Pancreas (tissue), 10 donors: ENCODE measurements around the gene OR4X1. TPM values are rescaled to one million over a fixed set of nuclear protein-coding genes. Genes with fewer than 3 reads are reported as not detected.
"Not testable (repeated sequence)": the region's sequence is repeated elsewhere in the genome, so short reads cannot be mapped to it uniquely, and the experiment has no call there.

Experiments
- ATAC-seq, 4 donors: fragments of 200-7000 bp; cut with Tn5 transposase; one replicate each; pipeline versions ENCODE4 v1.8.0 to v1.9.1; 2020; ENCODE audit warnings: mild to moderate bottlenecking in 4 of 4, moderate library complexity in 4 of 4
- DNase-seq, 6 donors: peaks; one replicate each; pipeline ENCODE4 v3.0.0-alpha.2; 2020
- FAIRE-seq: peaks from 2 replicates; lab custom pipeline; 2012; peaks lifted over from hg19 to GRCh38; lab: Jason Lieb, UNC
- H3K27ac ChIP-seq, 4 donors: fragments of 200-600 bp; sonication (generic); 1 replicate in 3 of 4; 2 replicates in 1 of 4; pipeline versions ENCODE4 v1.5.0 to v1.8.0; 2020
- H3K27me3 ChIP-seq, 4 donors: fragments of 200-600 bp; one replicate each; pipeline ENCODE4 v1.8.0; 2021
- H3K36me3 ChIP-seq, 3 donors: fragments of 200-600 bp; sonication (generic) in 1 of 3; one replicate each; pipeline versions ENCODE4 v1.5.0 to v1.8.0; 2020 to 2021
- H3K4me1 ChIP-seq, 3 donors: fragments of 200-600 bp; one replicate each; pipeline ENCODE4 v1.8.0; 2021
- H3K4me3 ChIP-seq, 4 donors: fragments of 200-600 bp; sonication (generic) in 2 of 4; one replicate each; pipeline versions ENCODE4 v1.5.0 to v1.8.0; 2020 to 2021
- H3K9me3 ChIP-seq, 4 donors: fragments of 200-600 bp; one replicate each; pipeline ENCODE4 v1.8.0; 2021
- CTCF ChIP-seq, 4 donors: fragments of 200-600 bp; sonication (generic) in 3 of 4; IDR thresholded peaks; one replicate each; pipeline versions ENCODE4 v1.5.0 to v1.8.0; 2021; ENCODE audit warnings: antibody characterized with exemption in 4 of 4
- WGBS, 2 donors: extraction: QIAGEN DNeasy Blood & Tissue Kit; methylation state at CpG; one replicate each; pipeline ENCODE4 v1.1.7; 2013; 5-methylcytosine and 5-hydroxymethylcytosine counted together
- intact Hi-C, 3 donors: fragments of 100-400 bp; cut with DNase I; formaldehyde crosslinking; loops; one replicate each; pipeline versions ENCODE4 v1.11.1 to v1.14.2; 2022
- polyA plus RNA-seq, 2 donors: library from polyadenylated mRNA; stranded (reverse); fragments of 200-250 nt; gene quantifications; one replicate each; pipeline ENCODE4 v1.2.3, GENCODE V29; 2013
- total RNA-seq, 6 donors: library from RNA; stranded (reverse); fragmentation: NEBNext Ultra II Directional in 4 of 6; extraction: Animal tissue kit (Norgen Biotek cat#: 25700) in 4 of 6; gene quantifications; one replicate each; pipeline versions ENCODE4 v1.2.1 to v1.2.4, GENCODE V29; 2021 to 2023
- donor health status: healthy with polysubstance abuse.
- donor health status: DM: no; HTN: no; CAD: no; lungs with moderate emphysema.
- donor health status: DM: no; HTN: no; CAD: no.
- donor health status: control.
- donor health status: control.
- donor health status: Bipolar disorder and iron deficiency.
- donor health status: DM: yes; HTN: yes; CAD: no.
- donor health status: DM: no; HTN: no; CAD: no.
- donor health status: DM: no; HTN: no; CAD: no.
- donor health status: DM: yes; HTN: yes; CAD: no.

The OR4X1 gene
- total and polyA plus RNA-seq, 8 donors = not detected

- DNase-seq (no peak), ATAC-seq (no peak), FAIRE-seq (no peak)
- 23 to 33% methylated on average over 1 of the region's 1 CpG for WGBS, 2 donors
- Histone ChIP-seq H3K27ac (no peak overlapping the region), H3K4me3 (no peak overlapping the region), H3K36me3 (no peaks in the 10 kb centered on the region), H3K9me3 (no peaks in the 10 kb centered on the region), H3K4me1 (no peaks in the 10 kb centered on the region), H3K27me3 (peaks cover 0 to 4% (median 0%) of the 10 kb centered on the region in 4 donors)
- intact Hi-C loops = no loop called here
- TF ChIP-seq CTCF (IDR thresholded peaks at IDR 0.05) = no peak
Measured at GRCh38 chr11:48272606-48273005, 8.9 kb downstream of the OR4X1 start.

- intact Hi-C loops = no loop called here
- FAIRE-seq (peak; percentile 98), DNase-seq (no peak), ATAC-seq (no peak)
- no peaks in the 10 kb centered on the region for H3K36me3 ChIP-seq
- no peaks in the 10 kb centered on the region for H3K9me3 ChIP-seq
- H3K27ac ChIP-seq = no peak within 1 kb of the TSS
- WGBS, 2 donors = 43 to 52% methylated on average over 1 of the region's 1 CpG
- H3K4me3 ChIP-seq = no peak within 1 kb of the TSS
- H3K4me1 ChIP-seq = no peaks in the 10 kb centered on the region
- H3K27me3 ChIP-seq = no peaks in the 10 kb centered on the region
- no peak for TF ChIP-seq CTCF (IDR thresholded peaks at IDR 0.05)
Measured at GRCh38 chr11:48305923-48306322, 42.3 kb downstream of the OR4X1 start, which contains the start of gene OR4S1. Gene OR4S1 (plus strand): TSS chr11:48306223. CDS start chr11:48306223, 0 bp downstream.

- 18% methylated on average over 5 of the region's 5 CpGs for WGBS, 2 donors
- H3K36me3 ChIP-seq = no peaks in the 10 kb centered on the region
- peak in 3 of 4 donors; percentile 67 to 74 (median 71) for ATAC-seq
- TF ChIP-seq CTCF (IDR thresholded peaks at IDR 0.05) = peak; percentile 51 to 70 (median 64)
- peak in 5 of 6 donors; percentile 21 to 71 (median 54) for DNase-seq
- no peaks in the 10 kb centered on the region for H3K4me1 ChIP-seq
- H3K9me3 ChIP-seq = no peaks in the 10 kb centered on the region
- no peaks in the 10 kb centered on the region for H3K27me3 ChIP-seq
- no peak overlapping the region for H3K27ac ChIP-seq
- no peak overlapping the region for H3K4me3 ChIP-seq
- no peak for FAIRE-seq
- intact Hi-C loops = no loop called here
Measured at GRCh38 chr11:48307760-48308386, 44.2 kb downstream of the OR4X1 start.

- intact Hi-C loops, H3K4me1 ChIP-seq, H3K27ac ChIP-seq, H3K4me3 ChIP-seq, H3K27me3 ChIP-seq, H3K36me3 ChIP-seq, ATAC-seq, DNase-seq, H3K9me3 ChIP-seq, FAIRE-seq: not testable (repeated sequence)
- WGBS, 2 donors = 53 to 54% methylated on average over 2 of the region's 2 CpGs
Measured at GRCh38 chr11:48313590-48313989, 49.9 kb downstream of the OR4X1 start.

Other genes starting within 250 kb of the OR4X1 start
- not detected for gene OR4B1, start 47.1 kb upstream of the OR4X1 start, total RNA-seq
- gene OR4B1, start 47.1 kb upstream of the OR4X1 start, polyA plus RNA-seq = not detected
- not detected for gene OR4X2, start 18.8 kb upstream of the OR4X1 start, total RNA-seq
- gene OR4X2, start 18.8 kb upstream of the OR4X1 start, polyA plus RNA-seq = not detected
- gene OR4S1, start 42.4 kb downstream of the OR4X1 start, total RNA-seq = not detected
- not detected for gene OR4S1, start 42.4 kb downstream of the OR4X1 start, polyA plus RNA-seq
- not detected for gene OR4C3, start 61.1 kb downstream of the OR4X1 start, total RNA-seq
- gene OR4C3, start 61.1 kb downstream of the OR4X1 start, polyA plus RNA-seq = not detected
- not detected for gene OR4C5, start 102.6 kb downstream of the OR4X1 start, total RNA-seq
- gene OR4C5, start 102.6 kb downstream of the OR4X1 start, polyA plus RNA-seq = not detected
- not detected for gene OR4A47, start 224.9 kb downstream of the OR4X1 start, total RNA-seq
- gene OR4A47, start 224.9 kb downstream of the OR4X1 start, polyA plus RNA-seq = not detected